Hepatic stellate cell (primary cell): Measurements from ENCODE around the gene KRTAP19-3.
"Not testable (repeated sequence)": the region's sequence is repeated elsewhere in the genome, so short reads cannot be mapped to it uniquely, and the experiment has no call there.

Experiments
- DNase-seq: peaks from one replicate; pipeline ENCODE4 v3.0.0; 2011; ENCODE audit warnings: low spot score

Gene KRTAP19-3

GRCh38 chr21:30491963-30492428, at the start of gene KRTAP19-3:
TSS of gene KRTAP19-3 (minus strand) at chr21:30492013. CDS start at chr21:30491957, 56 bp downstream.
- DNase-seq: no peak

DNA sequence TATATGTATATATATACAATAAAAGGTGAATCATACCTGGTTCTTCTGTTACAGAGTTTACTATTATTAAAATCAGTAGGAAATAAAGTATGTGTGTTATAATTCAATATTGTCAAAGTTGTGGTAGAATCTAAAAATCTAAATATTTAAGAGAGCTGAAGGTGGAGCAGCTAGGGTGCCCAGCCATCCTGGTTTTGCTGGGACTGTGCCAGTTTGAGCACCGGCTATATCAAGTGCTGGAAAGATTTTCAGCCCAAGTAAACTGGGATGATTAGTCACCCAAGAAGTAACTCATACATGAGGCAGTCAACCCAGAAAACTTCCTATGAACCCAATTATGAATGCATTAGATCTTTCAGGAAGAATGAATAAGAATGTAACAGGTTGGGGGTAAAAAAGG, 27.1 kb upstream of the KRTAP19-3 start:
- no peak for DNase-seq

GRCh38 chr21:30515681-30516080, 23.9 kb upstream of the KRTAP19-3 start:
- no peak for DNase-seq

- DNase-seq: not testable (repeated sequence)
Observed at GRCh38 chr21:30505621-30506205, 13.9 kb upstream of the KRTAP19-3 start.

- no peak for DNase-seq
Observed at GRCh38 chr21:30502041-30502440, 10.2 kb upstream of the KRTAP19-3 start, which contains the start of gene KRTAP19-5. TSS of gene KRTAP19-5 (minus strand) at chr21:30502141. CDS start at chr21:30502090, 51 bp downstream.

GRCh38 chr21:30497065-30497464, 5.3 kb upstream of the KRTAP19-3 start, which contains the start of gene KRTAP19-4:
TSS of gene KRTAP19-4 (minus strand) at chr21:30497165. CDS start at chr21:30497110, 55 bp downstream.
- DNase-seq: no peak

DNA sequence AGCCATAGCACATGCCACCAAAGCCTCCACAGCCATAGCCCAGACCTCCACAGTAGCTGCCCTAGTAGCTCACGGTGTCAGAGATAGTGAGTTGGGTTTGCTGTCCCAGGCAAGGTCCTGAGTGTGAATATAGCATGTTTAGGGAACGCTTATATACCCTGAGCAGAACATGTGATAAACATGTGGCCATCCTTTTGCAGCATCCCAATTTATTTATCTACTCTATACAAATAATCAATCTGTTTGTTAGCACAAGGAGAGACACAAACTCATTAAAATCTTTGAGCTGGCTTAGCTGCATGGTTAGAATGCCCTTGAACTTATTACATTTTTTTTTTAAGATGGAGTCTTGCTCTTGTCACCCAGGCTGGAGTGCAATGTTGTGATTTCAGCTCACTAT, 4.5 kb downstream of the KRTAP19-3 start, which contains the start of gene KRTAP19-2:
TSS of gene KRTAP19-2 (minus strand) at position 101 of the 400 bp plus-strand sequence. CDS start at position 13, 88 bp downstream.
- no peak for DNase-seq

- no peak for DNase-seq
Observed at GRCh38 chr21:30486180-30486579, 5.6 kb downstream of the KRTAP19-3 start.

DNA sequence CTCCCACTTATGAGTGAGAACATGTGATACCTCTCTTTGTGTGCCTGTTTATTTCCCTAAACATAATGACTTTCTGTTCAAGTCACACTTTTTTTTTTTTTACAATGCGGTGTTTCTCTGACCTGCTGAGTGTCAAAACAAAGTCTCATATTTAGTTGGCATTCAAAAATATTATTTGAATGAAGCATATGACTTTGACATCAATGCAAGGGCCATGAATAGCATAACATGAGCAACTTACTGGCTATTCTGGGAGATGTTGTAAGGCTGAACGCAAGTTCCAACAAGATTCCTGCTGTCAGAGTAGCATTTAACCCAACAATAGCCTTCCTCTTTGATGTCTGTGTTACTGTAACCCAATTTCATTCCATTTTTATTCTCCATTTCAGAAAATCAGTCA, 9.7 kb downstream of the KRTAP19-3 start:
- DNase-seq: no peak

DNA sequence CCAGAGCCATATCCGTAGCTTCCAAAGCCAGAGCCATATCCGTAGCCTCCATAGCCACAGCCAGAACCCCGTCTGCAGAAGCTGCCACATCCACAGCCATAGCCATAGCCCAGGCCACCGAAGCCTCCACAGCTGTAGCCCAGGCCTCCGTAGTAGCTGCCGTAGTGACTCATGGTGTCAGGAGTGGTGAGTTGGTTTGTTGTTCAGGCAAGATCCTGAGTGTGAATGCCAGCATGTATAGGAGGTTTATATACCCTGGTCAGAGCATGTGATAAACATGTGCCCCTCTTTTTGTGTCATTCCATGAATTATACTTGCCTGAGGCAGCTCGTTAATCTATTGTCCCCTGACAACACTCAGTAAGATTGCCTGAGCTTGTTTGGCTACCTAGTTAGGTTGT, 11.7 kb downstream of the KRTAP19-3 start, which contains the start of gene KRTAP19-1:
TSS of gene KRTAP19-1 (minus strand) at position 223 of the 400 bp plus-strand sequence. CDS start at position 173, 50 bp downstream.
- no peak for DNase-seq

DNA sequence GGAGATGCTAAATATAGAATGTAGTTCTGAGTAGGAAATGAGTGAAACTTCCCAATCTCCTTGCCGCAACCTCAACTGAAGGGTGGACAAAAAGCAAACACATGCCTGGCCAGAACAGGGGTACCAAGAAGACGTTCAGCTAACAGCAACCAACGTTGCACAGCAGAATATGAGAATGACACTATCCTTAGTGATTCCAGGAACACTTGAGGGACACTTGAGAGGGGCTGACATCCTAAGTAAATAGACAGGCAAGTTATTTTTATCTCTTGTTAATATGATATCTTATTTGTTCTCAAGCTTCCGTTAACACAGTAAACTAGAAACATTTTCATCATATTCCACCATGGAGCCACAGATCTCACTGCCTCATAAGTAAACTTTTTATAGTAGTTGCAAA, 12.6 kb downstream of the KRTAP19-3 start:
- DNase-seq: no peak

DNA sequence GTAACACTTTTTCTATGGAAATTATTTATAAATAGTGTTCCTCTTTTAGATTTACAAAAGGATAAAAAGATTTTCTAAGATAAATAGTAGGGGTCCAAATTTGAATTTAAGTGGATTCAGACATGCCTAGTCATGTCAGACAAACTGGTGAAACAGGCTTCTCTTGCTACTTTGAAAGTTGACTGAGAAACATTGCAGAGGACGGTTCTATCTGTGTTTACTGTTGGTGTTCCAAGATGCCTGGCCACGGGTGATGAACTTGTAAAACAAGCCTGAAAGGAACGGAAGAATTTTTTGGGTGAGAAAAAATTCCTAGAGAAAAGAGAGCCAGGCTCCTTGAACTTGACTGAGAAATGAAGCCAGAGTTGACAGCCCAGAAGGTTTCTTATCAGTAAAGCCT, 13.8 kb downstream of the KRTAP19-3 start:
- no peak for DNase-seq

- DNase-seq: no peak
Observed at GRCh38 chr21:30468900-30469714, 22.7 kb downstream of the KRTAP19-3 start.

- no peak for DNase-seq
Observed at GRCh38 chr21:30463713-30464112, 28.1 kb downstream of the KRTAP19-3 start.

DNA sequence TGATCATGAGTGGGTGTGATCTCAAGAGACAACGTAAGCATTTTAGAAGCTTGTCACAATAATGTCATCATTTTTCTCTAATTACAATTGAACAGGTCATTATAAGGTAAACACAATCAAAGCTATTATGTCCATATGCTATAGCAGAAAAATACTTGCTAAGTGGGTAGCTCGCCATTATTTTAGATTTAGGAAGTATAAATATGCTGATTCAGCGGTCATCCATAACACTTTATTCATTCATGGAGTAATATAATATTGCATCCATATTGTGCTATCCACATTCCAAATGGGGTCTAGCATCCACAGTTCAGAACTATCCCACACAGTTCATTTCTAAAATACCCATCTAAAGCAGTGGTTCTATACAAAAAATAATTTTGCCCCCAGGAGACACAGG, 43.3 kb downstream of the KRTAP19-3 start:
- no peak for DNase-seq

DNA sequence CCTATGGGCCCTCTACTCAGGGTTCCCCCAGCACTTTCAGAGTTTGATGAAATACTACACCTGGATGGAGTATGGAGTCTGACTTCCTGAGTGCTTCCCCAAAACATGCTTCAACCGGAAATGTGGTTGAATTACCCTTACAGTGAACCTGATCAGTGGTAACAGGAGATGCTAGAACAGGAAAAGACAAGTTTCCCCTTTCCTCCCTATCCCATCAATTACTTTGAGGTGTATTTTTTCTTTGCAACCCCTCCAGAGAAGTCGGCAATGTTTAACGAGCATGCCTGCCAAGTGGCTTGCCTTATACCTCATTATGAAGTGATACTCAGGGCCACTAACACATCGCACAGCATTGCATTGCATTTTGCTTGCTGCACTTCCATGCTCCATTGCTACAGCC, 44.8 kb downstream of the KRTAP19-3 start:
- DNase-seq: no peak

- no peak for DNase-seq
Observed at GRCh38 chr21:30444204-30444603, 47.6 kb downstream of the KRTAP19-3 start.

DNA sequence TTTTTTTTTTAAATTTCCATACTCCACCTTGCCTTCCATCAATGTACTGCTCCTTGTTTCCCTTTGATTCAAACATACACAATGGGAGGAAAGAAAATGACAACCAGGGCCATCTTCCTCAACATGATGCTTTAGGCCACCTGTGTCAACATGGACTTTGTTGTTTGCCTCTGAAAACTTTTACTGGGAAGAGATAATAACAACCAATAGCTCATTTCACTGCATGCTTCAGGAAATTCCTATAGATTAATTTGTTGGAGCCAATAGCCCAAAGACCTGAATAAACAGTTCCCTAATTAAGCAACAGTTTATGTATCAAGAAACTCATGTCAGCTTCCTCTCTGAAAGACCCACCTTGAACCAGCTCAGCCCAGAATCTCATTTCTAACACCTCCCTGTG, 48.6 kb downstream of the KRTAP19-3 start:
- no peak for DNase-seq
